Activated CD4-positive, alpha-beta memory T cell treated with anti-CD3 and anti-CD28 coated beads for 36 hours (primary cell): ENCODE results near the gene MED25. TPM values are rescaled to one million over a fixed set of nuclear protein-coding genes. Genes with fewer than 3 reads are reported as not detected.

ENCODE experiments used
- CTCF ChIA-PET: fragments of 350-600 bp; sonication (Branson Sonifier 250); formaldehyde crosslinking; loops from one replicate; lab custom pipeline; 2021; ENCODE audit warnings: antibody characterized with exemption, inconsistent platforms; lab: Charles Lee
- POLR2A ChIA-PET: fragments of 350-600 bp; sonication (Branson Sonifier 250); formaldehyde crosslinking; loops from one replicate; lab custom pipeline; 2021; ENCODE audit warnings: antibody characterized with exemption; lab: Charles Lee
- DNase-seq: peaks from one replicate; pipeline ENCODE4 v3.0.0-alpha.2; 2020
- H3K27ac Mint-ChIP-seq: one replicate; pipeline ENCODE4 v1.8.0; 2021; ENCODE audit warnings: mixed read lengths
- H3K27me3 Mint-ChIP-seq: one replicate; pipeline ENCODE4 v1.8.0; 2021; ENCODE audit warnings: mixed read lengths
- H3K36me3 Mint-ChIP-seq: one replicate; pipeline ENCODE4 v1.8.0; 2021; ENCODE audit warnings: mixed read lengths
- H3K4me1 Mint-ChIP-seq: one replicate; pipeline ENCODE4 v1.8.0; 2021; ENCODE audit warnings: low read depth, mixed read lengths
- H3K4me3 Mint-ChIP-seq: one replicate; pipeline ENCODE4 v1.8.0; 2021; ENCODE audit warnings: mild to moderate bottlenecking, mixed read lengths
- H3K9me3 Mint-ChIP-seq: one replicate; pipeline ENCODE4 v1.8.0; 2021; ENCODE audit warnings: mixed read lengths
- intact Hi-C: fragments of 100-400 bp; cut with micrococcal nuclease; formaldehyde crosslinking; loops from one replicate; pipeline ENCODE4 v1.15.1; 2023
- total RNA-seq, 2 experiments: library from RNA; stranded (reverse); gene quantifications; one replicate each; pipeline ENCODE4 v1.2.3, GENCODE V29; 2021

Gene MED25
- total RNA-seq, 2 experiments from 2014 or later = 45.6 to 50.2 TPM

GRCh38 chr19:49838885-49839588 is 20.9 kb downstream of the MED25 start:
- Mint-ChIP-seq H3K4me1 (no peaks in the 10 kb centered on the region), H3K4me3 (no peak overlapping the region), H3K27ac (no peak overlapping the region), H3K36me3 (peaks cover 22% of the 10 kb centered on the region), H3K27me3 (no peaks in the 10 kb centered on the region), H3K9me3 (no peaks in the 10 kb centered on the region)
- intact Hi-C loops = no loop called here
- DNase-seq = no peak
- CTCF ChIA-PET = no interaction called here
- POLR2A ChIA-PET = no interaction called here

- no peaks in the 10 kb centered on the region for H3K4me1 Mint-ChIP-seq
- peaks cover 20% of the 10 kb centered on the region for H3K36me3 Mint-ChIP-seq
- DNase-seq = no peak
- no peak overlapping the region for H3K27ac Mint-ChIP-seq
- no peak overlapping the region for H3K4me3 Mint-ChIP-seq
- POLR2A ChIA-PET = no interaction called here
- no peaks in the 10 kb centered on the region for H3K27me3 Mint-ChIP-seq
- H3K9me3 Mint-ChIP-seq = no peaks in the 10 kb centered on the region
- CTCF ChIA-PET = interaction anchor here (0.7 kb wide), 1 partner anchor 641 kb away, joined by 4 read pairs; no protein-coding TSS in a partner anchor
- intact Hi-C loops = no loop called here
Observed at GRCh38 chr19:49839713-49840112, 21.6 kb downstream of the MED25 start.

- Mint-ChIP-seq H3K4me3 (no peak overlapping the region), H3K9me3 (no peaks in the 10 kb centered on the region), H3K36me3 (peaks cover 14% of the 10 kb centered on the region), H3K27me3 (no peaks in the 10 kb centered on the region), H3K4me1 (no peaks in the 10 kb centered on the region), H3K27ac (no peak overlapping the region)
- ChIA-PET CTCF (interaction anchor here (0.7 kb wide), 1 partner anchor 641 kb away, joined by 4 read pairs; no protein-coding TSS in a partner anchor), POLR2A (no interaction called here)
- no peak for DNase-seq
- intact Hi-C loops = no loop called here
Observed at GRCh38 chr19:49840321-49840720, 22.2 kb downstream of the MED25 start.

GRCh38 chr19:49840736-49841249 is 22.7 kb downstream of the MED25 start:
- Mint-ChIP-seq H3K27ac (no peak overlapping the region), H3K4me1 (no peaks in the 10 kb centered on the region), H3K9me3 (no peaks in the 10 kb centered on the region), H3K4me3 (no peak overlapping the region), H3K27me3 (no peaks in the 10 kb centered on the region), H3K36me3 (peaks cover 14% of the 10 kb centered on the region)
- no peak for DNase-seq
- intact Hi-C loops = no loop called here
- POLR2A ChIA-PET = no interaction called here
- CTCF ChIA-PET = interaction anchor here (0.8 kb wide), 1 partner anchor 124 kb away, joined by 3 read pairs; no protein-coding TSS in a partner anchor

- no peak for DNase-seq
- H3K4me3 Mint-ChIP-seq = no peak overlapping the region
- peaks cover 10% of the 10 kb centered on the region for H3K36me3 Mint-ChIP-seq
- no peak overlapping the region for H3K27ac Mint-ChIP-seq
- CTCF ChIA-PET = no interaction called here
- intact Hi-C loops = no loop called here
- H3K4me1 Mint-ChIP-seq = peaks cover 7% of the 10 kb centered on the region
- no peaks in the 10 kb centered on the region for H3K9me3 Mint-ChIP-seq
- H3K27me3 Mint-ChIP-seq = no peaks in the 10 kb centered on the region
- POLR2A ChIA-PET = no interaction called here
Observed at GRCh38 chr19:49843265-49843664, 25.2 kb downstream of the MED25 start.

GRCh38 chr19:49844138-49845095 is 26.3 kb downstream of the MED25 start:
- DNase-seq = no peak
- intact Hi-C loops = no loop called here
- Mint-ChIP-seq H3K9me3 (peaks cover 6% of the 10 kb centered on the region), H3K27me3 (no peaks in the 10 kb centered on the region), H3K4me1 (peaks cover 18% of the 10 kb centered on the region), H3K4me3 (no peak overlapping the region), H3K36me3 (peaks cover 5% of the 10 kb centered on the region), H3K27ac (no peak overlapping the region)
- POLR2A ChIA-PET = interaction anchor here (0.6 kb wide), 1 partner anchor 9 kb away, joined by 3 read pairs; no protein-coding TSS in a partner anchor
- CTCF ChIA-PET = no interaction called here

- no peak overlapping the region for H3K27ac Mint-ChIP-seq
- peaks cover 3% of the 10 kb centered on the region for H3K36me3 Mint-ChIP-seq
- peaks cover 13% of the 10 kb centered on the region for H3K9me3 Mint-ChIP-seq
- H3K4me3 Mint-ChIP-seq = no peak overlapping the region
- no peaks in the 10 kb centered on the region for H3K27me3 Mint-ChIP-seq
- no peak for DNase-seq
- intact Hi-C loops = no loop called here
- ChIA-PET POLR2A (no interaction called here), CTCF (no interaction called here)
- peaks cover 26% of the 10 kb centered on the region for H3K4me1 Mint-ChIP-seq
Observed at GRCh38 chr19:49845414-49845813, 27.3 kb downstream of the MED25 start.

- Mint-ChIP-seq H3K27me3 (no peaks in the 10 kb centered on the region), H3K27ac (no peak overlapping the region), H3K4me1 (peaks cover 27% of the 10 kb centered on the region), H3K4me3 (no peak overlapping the region), H3K36me3 (peaks cover 3% of the 10 kb centered on the region), H3K9me3 (peaks cover 13% of the 10 kb centered on the region)
- POLR2A ChIA-PET = no interaction called here
- CTCF ChIA-PET = interaction anchor here (0.7 kb wide), 1 partner anchor 62 kb away, joined by 3 read pairs; no protein-coding TSS in a partner anchor
- no peak for DNase-seq
- intact Hi-C loops = no loop called here
Observed at GRCh38 chr19:49846408-49846807, 28.3 kb downstream of the MED25 start.

GRCh38 chr19:49847731-49848696 is 29.9 kb downstream of the MED25 start:
- CTCF ChIA-PET = interaction anchor here (0.6 to 1.6 kb wide), 5 partner anchors 77 to 167 kb away, joined by 3 to 8 read pairs (median 3); partner anchors contain the start of gene AP2A1
- Mint-ChIP-seq H3K4me1 (peaks cover 37% of the 10 kb centered on the region), H3K36me3 (peaks cover 3% of the 10 kb centered on the region), H3K9me3 (peaks cover 13% of the 10 kb centered on the region), H3K27me3 (no peaks in the 10 kb centered on the region), H3K4me3 (no peak overlapping the region), H3K27ac (no peak overlapping the region)
- POLR2A ChIA-PET = no interaction called here
- no peak for DNase-seq
- intact Hi-C loops = no loop called here

GRCh38 chr19:49848938-49849337 is 30.8 kb downstream of the MED25 start:
- intact Hi-C loops = no loop called here
- CTCF ChIA-PET = interaction anchor here (1.6 kb wide), 1 partner anchor 131 kb away, joined by 8 read pairs; no protein-coding TSS in a partner anchor

More at GRCh38 chr19:49848938-49849337, 30.8 kb downstream of the MED25 start:
- POLR2A ChIA-PET = no interaction called here
- Mint-ChIP-seq H3K4me3 (peak overlapping the region; percentile 40), H3K4me1 (peaks cover 41% of the 10 kb centered on the region), H3K9me3 (peaks cover 13% of the 10 kb centered on the region), H3K27me3 (no peaks in the 10 kb centered on the region), H3K36me3 (peaks cover 3% of the 10 kb centered on the region), H3K27ac (peak overlapping the region; percentile 21)
- DNase-seq = no peak
